22Rv1 (cell line): ENCODE results near the gene MPP4.

Experiments
- ZFX ChIP-seq: fragments of 450-650 bp; IDR thresholded peaks from 2 replicates; pipeline ENCODE4 v1.6.1; 2017; ENCODE audit warnings: antibody characterized with exemption, borderline replicate concordance
- TF ChIP-seq, protein P1 (sequence below): fragments of 450-650 bp; IDR thresholded peaks from 2 replicates; pipeline ENCODE4 v1.5.1; 2017; ENCODE audit warnings: mild to moderate bottlenecking

DNA sequence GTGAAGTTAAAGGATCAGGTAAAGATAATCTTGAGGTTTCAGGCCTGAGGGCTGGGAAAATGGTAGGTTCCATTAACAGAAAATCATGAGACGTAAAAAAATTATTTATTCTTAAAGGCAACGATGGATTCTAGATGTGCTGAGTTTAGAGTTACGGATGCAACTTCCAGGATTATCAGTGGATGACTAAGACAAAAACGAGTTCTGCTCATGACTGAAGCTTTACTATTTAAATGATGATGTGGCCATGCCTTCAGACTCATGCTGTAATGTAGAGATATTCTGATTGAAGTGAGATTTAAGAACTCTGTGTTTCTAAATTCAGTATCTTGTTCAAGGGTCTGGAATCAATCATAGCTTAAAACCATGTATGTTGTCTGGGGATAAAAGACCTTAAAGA is 60.1 kb downstream of the MPP4 start:
- TF ChIP-seq, protein P1, sequence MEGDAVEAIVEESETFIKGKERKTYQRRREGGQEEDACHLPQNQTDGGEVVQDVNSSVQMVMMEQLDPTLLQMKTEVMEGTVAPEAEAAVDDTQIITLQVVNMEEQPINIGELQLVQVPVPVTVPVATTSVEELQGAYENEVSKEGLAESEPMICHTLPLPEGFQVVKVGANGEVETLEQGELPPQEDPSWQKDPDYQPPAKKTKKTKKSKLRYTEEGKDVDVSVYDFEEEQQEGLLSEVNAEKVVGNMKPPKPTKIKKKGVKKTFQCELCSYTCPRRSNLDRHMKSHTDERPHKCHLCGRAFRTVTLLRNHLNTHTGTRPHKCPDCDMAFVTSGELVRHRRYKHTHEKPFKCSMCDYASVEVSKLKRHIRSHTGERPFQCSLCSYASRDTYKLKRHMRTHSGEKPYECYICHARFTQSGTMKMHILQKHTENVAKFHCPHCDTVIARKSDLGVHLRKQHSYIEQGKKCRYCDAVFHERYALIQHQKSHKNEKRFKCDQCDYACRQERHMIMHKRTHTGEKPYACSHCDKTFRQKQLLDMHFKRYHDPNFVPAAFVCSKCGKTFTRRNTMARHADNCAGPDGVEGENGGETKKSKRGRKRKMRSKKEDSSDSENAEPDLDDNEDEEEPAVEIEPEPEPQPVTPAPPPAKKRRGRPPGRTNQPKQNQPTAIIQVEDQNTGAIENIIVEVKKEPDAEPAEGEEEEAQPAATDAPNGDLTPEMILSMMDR: no peak
- no peak for TF ChIP-seq ZFX
